Measurements from ENCODE around the gene ACE.

The ACE gene

DNA sequence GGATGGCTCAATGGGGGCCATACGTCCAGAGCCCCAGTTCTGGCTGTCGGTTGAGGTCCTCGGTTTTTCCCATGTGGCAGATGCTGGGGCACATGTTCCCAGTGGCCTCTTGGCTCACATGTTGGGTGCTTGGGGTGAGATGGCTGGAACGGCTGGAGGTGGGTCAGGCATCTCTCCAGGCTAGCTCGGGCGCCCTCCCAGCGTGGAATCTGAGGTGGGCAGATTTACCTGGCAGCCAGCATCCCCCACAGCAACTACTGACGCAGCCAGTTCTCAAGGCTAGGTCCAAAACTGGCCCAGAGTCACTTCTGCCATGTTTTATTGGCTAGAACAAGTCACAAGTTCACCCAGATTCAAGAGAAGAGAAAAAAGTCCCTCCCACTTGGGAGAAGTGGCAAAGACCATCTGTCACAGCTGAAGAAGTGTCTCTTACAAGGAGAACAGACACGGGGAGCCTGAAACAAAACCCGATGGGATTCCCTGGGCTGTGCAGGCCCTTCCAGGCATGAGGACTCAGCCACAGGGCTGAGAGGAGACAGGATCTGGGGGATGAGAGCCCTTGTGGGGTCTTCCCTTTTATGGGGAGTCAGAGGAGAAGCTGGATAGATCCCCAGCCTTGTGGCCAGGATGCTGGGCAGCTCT lies 15.2 kb downstream of the ACE start:
- no peak for DNase-seq (ENCODE audit: low spot score)

DNA sequence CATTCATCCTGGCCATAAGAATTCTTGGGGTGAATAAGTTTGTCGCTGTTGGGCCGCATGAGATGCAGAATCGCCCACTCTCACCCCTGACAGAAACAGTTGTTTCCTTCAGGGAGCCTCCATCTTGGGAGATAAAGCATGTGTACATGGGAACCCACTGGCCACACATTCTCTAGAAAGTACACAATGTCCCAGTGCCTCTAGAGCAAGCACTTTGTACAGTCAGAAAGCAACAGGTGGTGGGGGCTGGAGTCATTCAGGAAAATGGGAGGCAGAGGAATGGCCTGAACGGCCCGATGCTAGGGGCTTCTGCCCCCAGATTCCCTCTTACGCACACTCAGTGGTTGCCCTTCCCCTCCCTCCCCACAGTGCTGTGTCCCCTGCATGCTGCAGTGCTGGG lies 16.1 kb downstream of the ACE start:
- no peak for DNase-seq (ENCODE audit: low spot score)

DNA sequence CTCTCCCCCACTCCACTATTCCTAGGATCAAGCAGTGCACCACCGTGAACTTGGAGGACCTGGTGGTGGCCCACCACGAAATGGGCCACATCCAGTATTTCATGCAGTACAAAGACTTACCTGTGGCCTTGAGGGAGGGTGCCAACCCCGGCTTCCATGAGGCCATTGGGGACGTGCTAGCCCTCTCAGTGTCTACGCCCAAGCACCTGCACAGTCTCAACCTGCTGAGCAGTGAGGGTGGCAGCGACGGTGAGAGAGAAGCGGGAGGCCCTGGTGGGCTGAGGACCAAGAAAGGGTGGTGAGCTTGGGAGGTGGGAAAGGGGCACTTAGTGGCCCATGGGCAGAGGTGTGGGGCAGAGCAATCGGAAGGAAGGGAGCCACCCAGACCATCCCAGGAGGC lies 16.6 kb downstream of the ACE start:
- DNase-seq (ENCODE audit: low spot score) = no peak

DNA sequence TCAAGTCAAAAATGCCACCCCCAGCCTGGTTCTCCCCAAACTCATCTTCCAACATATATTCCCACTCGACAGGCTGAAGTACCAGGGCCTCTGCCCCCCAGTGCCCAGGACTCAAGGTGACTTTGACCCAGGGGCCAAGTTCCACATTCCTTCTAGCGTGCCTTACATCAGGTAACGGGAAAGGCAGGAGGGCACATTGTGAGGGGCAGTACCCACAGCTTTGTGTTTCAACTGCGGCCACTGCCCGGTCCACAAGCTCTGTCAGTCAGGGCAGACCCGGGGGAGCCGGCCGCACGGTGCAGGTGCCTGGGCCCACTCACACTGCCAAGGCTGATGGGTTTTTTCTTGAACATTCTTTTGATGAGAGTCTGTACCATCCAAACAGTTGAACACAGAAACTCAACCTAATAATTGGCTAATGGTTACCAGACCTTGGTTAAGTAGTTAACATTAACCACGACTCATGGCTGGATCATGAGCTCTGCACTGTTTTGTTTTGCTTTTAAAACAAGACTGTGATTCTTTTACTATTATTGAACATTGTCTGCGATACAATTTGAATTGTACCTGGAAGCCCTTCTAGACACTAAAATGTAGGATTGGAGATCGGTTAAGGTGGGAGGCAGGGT lies 17.6 kb downstream of the ACE start:
- no peak for DNase-seq (ENCODE audit: low spot score)

DNA sequence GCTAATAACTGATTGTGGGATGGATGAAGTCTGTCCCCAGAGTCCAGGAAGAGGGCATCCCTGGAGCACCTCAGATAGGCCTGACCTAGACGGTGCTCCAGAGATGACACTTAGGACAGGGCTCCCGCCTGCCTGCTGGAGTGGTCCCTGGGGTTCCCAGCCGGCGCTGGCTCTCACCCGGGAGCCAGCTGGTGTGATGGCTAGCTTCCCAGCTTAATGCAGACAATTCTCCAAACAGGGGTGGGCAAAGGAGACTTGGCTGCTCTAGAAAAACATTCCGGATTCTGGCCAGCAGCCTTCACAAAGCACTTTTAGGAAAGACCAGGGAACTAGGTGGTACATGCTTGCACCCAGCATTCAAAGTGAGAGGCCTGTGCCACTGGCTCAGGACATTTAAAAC lies 18.6 kb downstream of the ACE start:
- no peak for DNase-seq (ENCODE audit: low spot score)

DNA sequence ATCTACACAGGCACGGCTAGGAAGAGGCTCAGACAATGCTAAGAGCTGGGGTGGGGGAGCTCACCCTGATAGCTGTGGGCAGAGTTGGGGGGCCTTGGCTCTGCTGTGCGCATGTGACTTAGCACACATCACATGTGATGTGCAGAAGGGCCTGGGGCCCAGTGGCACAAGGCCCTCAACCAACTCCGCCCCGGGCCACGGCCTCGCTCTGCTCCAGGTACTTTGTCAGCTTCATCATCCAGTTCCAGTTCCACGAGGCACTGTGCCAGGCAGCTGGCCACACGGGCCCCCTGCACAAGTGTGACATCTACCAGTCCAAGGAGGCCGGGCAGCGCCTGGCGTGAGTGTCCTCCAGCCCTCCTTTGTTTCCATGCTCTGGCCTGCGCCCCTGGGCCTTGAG lies 19.3 kb downstream of the ACE start:
- DNase-seq (ENCODE audit: low spot score) = no peak

GRCh38 chr17:63496663-63497400 lies 20.0 kb downstream of the ACE start:
- no peak for DNase-seq (ENCODE audit: low spot score)

DNA sequence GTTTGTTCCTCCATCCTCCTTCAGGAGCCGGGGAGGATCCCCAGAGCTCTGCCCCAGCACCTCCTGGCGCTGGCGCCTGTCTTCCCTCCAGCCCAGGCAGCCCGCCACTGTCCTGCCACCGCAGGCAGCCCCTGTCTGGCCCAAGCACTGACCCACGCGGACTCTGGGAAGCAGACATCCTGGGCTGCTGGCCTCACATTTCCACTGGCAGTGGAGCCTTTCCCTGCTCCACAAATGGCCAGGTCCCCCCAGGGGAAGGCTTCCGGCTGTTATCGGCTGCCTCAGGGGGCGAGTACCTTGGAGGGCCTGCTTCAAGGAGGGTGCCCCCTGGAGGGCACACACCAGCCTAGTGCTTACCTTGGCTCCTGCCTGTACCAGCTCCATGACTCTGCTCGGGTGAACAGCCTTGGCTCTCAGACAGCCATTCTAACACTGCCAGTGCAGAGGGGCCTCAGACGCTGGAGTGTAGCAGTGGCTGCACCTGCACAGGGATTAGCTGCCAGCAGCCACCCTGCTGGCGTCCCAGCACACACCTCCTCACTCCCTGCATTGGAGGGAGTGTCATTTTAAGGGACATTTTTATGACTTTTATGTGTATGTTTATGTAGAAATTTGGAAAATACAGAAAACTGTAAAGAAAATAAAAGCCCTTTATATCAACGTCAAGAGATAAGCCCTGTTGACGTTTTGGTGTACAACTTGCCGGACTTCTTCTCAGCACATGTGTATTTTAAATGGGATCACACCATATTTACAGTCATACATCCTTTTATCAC lies 21.0 kb downstream of the ACE start:
- DNase-seq (ENCODE audit: low spot score) = no peak

- peak; percentile 63 for DNase-seq (ENCODE audit: low spot score)
These were observed 21.9 kb downstream of the ACE start for GRCh38 chr17:63498626-63499195.

DNA sequence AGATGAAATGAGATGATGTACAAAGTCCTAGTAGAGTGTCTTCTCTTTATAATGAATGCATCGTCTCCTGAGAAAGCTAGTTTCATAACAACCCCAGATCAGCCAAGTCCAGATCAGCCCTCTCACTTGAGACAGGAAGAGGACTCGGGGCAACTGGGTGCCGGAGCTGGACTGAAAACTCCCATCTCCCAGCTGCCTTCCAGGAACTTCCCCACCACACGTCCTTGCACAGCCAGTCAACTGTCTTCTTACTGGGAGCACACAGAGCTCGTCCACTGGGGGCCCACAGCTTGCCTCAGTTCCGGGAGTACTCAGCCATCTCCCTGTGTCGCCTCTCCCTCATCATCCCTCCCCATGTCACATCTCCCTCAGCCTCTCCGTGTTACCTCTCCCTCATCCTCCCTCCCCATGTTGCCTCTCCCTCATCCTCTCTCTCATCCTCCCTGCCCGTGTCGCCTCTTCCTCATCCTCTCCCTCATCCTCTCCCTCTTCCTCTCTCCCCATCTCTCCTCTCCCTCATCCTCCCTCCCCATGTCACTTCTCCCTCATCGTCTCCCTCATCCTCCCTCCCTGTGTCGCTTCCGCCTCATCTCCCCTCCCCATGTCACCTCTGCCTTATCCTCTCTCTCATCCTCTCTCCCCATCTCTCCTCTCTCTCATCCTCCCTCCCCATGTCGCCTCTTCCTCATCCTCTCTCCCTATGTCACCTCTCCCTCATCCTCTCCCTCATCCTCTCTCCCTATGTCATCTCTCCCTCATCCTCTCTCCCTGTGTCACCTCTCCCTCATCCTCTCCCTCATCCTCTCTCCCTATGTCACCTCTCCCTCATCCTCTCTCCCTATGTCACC lies 23.9 kb downstream of the ACE start:
- no peak for DNase-seq (ENCODE audit: low spot score)

DNA sequence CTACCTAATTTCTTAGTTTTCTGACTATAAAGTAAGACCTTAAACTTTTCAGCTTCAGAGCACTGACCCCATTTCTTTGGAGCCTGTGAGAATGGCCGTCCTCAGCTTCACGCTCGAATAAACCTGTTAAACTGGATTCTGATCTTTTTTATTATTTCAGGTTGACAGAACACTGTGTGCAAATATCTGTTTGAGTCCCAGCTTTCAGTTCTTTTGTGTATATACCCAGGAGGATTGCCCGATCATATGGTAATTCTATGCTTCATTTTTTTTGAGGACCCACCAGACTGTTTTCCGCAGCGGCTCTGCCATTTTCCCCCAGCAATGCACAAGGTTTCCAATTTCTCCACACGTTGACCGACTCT lies 26.5 kb downstream of the ACE start:
- DNase-seq (ENCODE audit: low spot score) = no peak

GRCh38 chr17:63504261-63504660 lies 27.4 kb downstream of the ACE start:
- DNase-seq (ENCODE audit: low spot score) = no peak

DNA sequence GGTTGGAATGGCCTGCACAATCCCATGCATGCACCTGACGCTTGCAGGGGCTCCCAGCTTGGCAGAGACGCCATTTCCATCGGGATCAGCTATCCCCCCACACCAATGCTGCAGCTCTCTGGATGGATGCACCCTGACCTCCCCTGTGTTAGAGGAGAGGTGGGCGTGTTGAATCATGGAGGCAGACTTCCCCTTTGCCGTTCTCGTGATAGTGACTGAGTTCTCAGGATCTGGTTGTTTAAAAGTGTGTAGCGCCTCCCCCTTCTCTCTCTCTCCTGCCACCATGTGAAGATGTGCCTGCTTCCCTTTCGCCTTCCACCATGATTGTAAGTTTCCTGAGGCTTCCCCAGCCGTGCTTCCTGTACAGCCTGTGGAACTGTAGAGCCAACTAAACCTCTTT lies 28.5 kb downstream of the ACE start:
- no peak for DNase-seq (ENCODE audit: low spot score)

DNA sequence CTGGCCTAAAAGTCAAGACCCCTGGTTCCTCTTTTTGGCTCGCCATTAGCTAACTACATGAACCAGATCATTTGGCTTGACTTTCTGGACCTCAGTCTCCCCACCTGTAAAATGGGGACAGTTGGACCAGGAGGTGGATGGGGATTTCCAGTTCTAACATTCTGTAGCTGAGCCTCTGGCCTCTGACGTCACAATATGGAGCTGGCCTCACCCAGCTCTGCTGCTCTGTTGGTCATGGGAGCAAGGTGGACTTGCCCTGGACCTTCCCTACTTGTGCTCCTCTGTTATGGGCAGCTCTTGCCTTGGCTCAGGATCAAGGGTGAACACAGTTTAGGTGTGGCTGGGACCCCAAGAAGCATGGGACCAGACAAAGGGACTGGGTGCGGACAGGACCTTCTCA lies 29.8 kb downstream of the ACE start:
- DNase-seq (ENCODE audit: low spot score) = no peak

DNA sequence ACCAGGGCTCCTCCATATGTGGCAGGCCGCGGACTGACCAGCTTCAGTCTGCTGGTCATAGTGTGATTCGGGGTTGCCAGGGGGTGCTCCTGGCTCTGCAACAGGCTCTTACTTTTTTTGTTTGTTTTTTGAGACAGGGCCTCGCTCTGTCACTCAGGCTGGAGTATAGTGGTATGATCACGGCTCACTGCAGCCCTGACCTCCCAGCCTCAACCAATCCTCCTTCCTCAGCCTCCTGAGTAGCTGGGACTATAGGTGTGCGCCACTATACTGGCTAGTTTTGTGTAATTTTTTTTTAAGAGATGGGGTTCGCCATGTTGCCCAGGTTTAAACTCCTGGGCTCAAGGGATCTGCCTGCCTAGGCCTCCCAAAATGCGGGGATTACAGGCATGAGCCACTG lies 34.5 kb downstream of the ACE start:
- DNase-seq (ENCODE audit: low spot score) = no peak

DNA sequence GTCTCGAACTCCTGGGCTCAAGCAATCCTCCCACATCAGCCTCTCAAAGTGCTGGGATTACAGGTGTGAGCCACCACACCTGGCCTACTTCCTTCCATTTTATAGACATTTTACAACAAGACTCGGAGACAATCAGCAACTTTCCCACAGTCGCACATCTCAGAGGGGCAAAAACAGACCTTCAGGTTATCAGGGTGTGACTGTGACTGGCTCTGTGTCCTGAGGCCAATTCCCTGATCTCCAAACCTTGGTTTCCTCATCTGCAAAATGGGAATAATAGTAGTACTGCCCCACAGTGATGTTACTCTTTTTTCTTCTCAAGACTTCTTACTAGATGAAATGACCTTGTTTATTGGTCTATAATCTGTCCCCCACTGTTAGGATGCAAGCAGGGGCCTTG lies 35.5 kb downstream of the ACE start:
- DNase-seq (ENCODE audit: low spot score) = no peak

GRCh38 chr17:63512896-63513644 lies 36.2 kb downstream of the ACE start:
- no peak for DNase-seq (ENCODE audit: low spot score)

DNA sequence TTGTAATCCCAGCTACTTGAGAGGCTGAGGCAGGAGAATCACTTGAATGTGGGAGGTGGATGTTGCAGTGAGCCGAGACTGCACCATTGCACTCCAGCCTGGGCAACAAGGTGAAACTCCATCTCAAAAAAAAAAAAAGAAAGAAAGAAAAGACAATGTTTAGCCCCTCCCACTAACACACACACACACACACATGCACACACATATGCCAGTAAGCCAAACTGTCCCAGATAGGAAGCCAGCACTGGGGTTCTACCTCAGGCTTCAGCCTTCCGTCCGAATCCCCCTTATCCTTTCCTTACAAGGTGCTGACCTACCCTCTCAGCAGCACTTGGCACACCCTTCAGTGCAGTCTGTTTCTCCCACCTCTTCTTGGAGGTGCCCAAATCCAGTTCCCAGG lies 37.6 kb downstream of the ACE start:
- DNase-seq (ENCODE audit: low spot score) = no peak

DNA sequence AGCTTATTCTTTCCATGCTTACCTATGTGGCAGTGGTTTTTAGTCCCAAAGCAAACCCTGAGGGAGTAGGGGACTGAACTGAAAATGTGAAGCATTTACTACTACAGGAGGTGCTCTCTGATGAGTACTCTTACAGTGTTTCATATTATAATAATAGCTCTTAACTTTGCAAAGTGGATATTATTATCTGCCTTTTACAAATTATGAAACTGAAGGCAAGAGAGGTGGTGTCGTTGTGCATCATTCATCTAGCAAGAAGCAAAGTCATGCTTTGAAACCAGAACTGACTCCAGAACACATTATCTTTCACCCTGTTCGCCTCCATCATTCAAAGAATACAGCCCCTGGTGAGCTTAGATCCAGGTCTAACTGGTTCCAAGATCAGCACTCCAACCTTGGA lies 38.1 kb downstream of the ACE start:
- no peak for DNase-seq (ENCODE audit: low spot score)

GRCh38 chr17:63515426-63515825 lies 38.6 kb downstream of the ACE start:
- DNase-seq (ENCODE audit: low spot score) = no peak
